GM12891 (cell line): ENCODE data around the gene C2orf72.

Experiments used
- POLR2A ChIP-seq: IDR thresholded peaks from 2 replicates; pipeline ENCODE4 v1.6.1; 2011; ENCODE audit warnings: low read depth, low read length, control low read depth
- POLR2AphosphoS5 ChIP-seq: IDR thresholded peaks from 2 replicates; pipeline ENCODE4 v1.6.1; 2011; ENCODE audit warnings: low read depth, low read length, control low read depth

- TF ChIP-seq POLR2A (no peak), POLR2AphosphoS5 (no peak)
Observed at GRCh38 chr2:231013820-231014219, 23.5 kb upstream of the C2orf72 start.
